ENCODE results near the gene PHF13.
"Not testable (repeated sequence)": the region's sequence is repeated elsewhere in the genome, so short reads cannot be mapped to it uniquely, and the experiment has no call there.

PHF13 gene

GRCh38 chr1:6587261-6588005, 26.1 kb upstream of the PHF13 start:
- DNase-seq = no peak

- no peak for DNase-seq
Observed at GRCh38 chr1:6588128-6588892, 25.2 kb upstream of the PHF13 start.

GRCh38 chr1:6588893-6589520, 24.5 kb upstream of the PHF13 start:
- DNase-seq = peak; percentile 77 to 91 (median 90)

- no peak for DNase-seq
Observed at GRCh38 chr1:6590046-6590445, 23.5 kb upstream of the PHF13 start.

- peak; percentile 63 to 81 (median 75) for DNase-seq
Observed at GRCh38 chr1:6591222-6591621, 22.3 kb upstream of the PHF13 start.

- DNase-seq = no peak
Observed at GRCh38 chr1:6591644-6592043, 21.9 kb upstream of the PHF13 start.

GRCh38 chr1:6592441-6592840, 21.1 kb upstream of the PHF13 start:
- no peak for DNase-seq

- no peak for DNase-seq
Observed at GRCh38 chr1:6592865-6593593, 20.5 kb upstream of the PHF13 start.

GRCh38 chr1:6593810-6594209, 19.7 kb upstream of the PHF13 start:
- DNase-seq = no peak

- DNase-seq = no peak
Observed at GRCh38 chr1:6594977-6595740, 18.4 kb upstream of the PHF13 start.

GRCh38 chr1:6596351-6596750, 17.2 kb upstream of the PHF13 start:
- DNase-seq = no peak

GRCh38 chr1:6596886-6597776, 16.4 kb upstream of the PHF13 start:
- no peak for DNase-seq

- no peak for DNase-seq
Observed at GRCh38 chr1:6597777-6598131, 15.8 kb upstream of the PHF13 start.

- peak; percentile 61 to 80 (median 76) for DNase-seq
Observed at GRCh38 chr1:6599141-6599975, 14.2 kb upstream of the PHF13 start.

- DNase-seq = not testable (repeated sequence)
Observed at GRCh38 chr1:6599991-6600390, 13.5 kb upstream of the PHF13 start.

GRCh38 chr1:6600410-6601048, 13.0 kb upstream of the PHF13 start:
- DNase-seq = peak in 3 of 4 experiments; percentile 31 to 43 (median 33)

GRCh38 chr1:6601049-6601922, 12.2 kb upstream of the PHF13 start:
- DNase-seq = peak; percentile 86 to 94 (median 89)

GRCh38 chr1:6601923-6602668, 11.4 kb upstream of the PHF13 start:
- DNase-seq = peak; percentile 17 to 58 (median 44)
